CD4-positive, CD25-positive, alpha-beta regulatory T cell (primary cell): Measurements from ENCODE around the gene ARHGAP5. TPM values are rescaled to one million over a fixed set of nuclear protein-coding genes. Genes with fewer than 3 reads are reported as not detected.

Source experiments
- ATAC-seq, 2 donors: fragments of 150-1000 bp; cut with Tn5 transposase; one replicate each; pipeline ENCODE4 v1.10.0; 2021; ENCODE audit warnings: low read depth in 2 of 2, moderate number of reproducible peaks in 2 of 2, moderate library complexity in 1 of 2
- DNase-seq, 3 donors: peaks; one replicate each; pipeline versions ENCODE4 v3.0.0 to v3.0.0-alpha.2; 2012 to 2022; ENCODE audit warnings: mixed read lengths in 1 of 3
- H3K27ac ChIP-seq: one replicate; pipeline ENCODE4 v1.7.0; 2013; ENCODE audit warnings: mild to moderate bottlenecking, low read length; ENCODE audit not compliant: insufficient read depth, poor library complexity, severe bottlenecking
- H3K27me3 ChIP-seq: one replicate; pipeline ENCODE4 v1.7.0; 2013; ENCODE audit warnings: low read length; ENCODE audit not compliant: control insufficient read depth, insufficient read depth
- H3K36me3 ChIP-seq: one replicate; pipeline ENCODE4 v1.7.0; 2013; ENCODE audit warnings: mild to moderate bottlenecking, low read length, moderate library complexity; ENCODE audit not compliant: control insufficient read depth, insufficient read depth
- H3K4me1 ChIP-seq: 2 replicates; pipeline ENCODE4 v1.7.0; 2013; ENCODE audit warnings: mild to moderate bottlenecking, low read length; ENCODE audit not compliant: insufficient read depth, control insufficient read depth, poor library complexity, severe bottlenecking
- H3K4me3 ChIP-seq: one replicate; pipeline ENCODE4 v1.7.0; 2013; ENCODE audit warnings: low read depth, mild to moderate bottlenecking, low read length, moderate library complexity
- H3K9me3 ChIP-seq, 2 experiments: 1 replicate in 1 of 2; 2 replicates in 1 of 2; pipeline ENCODE4 v1.7.0; 2013; ENCODE audit warnings: low read length in 2 of 2, mild to moderate bottlenecking in 1 of 2, moderate library complexity in 1 of 2; ENCODE audit not compliant: control insufficient read depth in 2 of 2
- H3K27ac Mint-ChIP-seq, 3 donors: one replicate each; pipeline ENCODE4 v1.8.0; 2020 to 2022; ENCODE audit warnings: mild to moderate bottlenecking in 3 of 3, mixed read lengths in 3 of 3, moderate library complexity in 2 of 3
- H3K27me3 Mint-ChIP-seq: one replicate; pipeline ENCODE4 v1.8.0; 2022; ENCODE audit warnings: mild to moderate bottlenecking, mixed read lengths
- H3K36me3 Mint-ChIP-seq: one replicate; pipeline ENCODE4 v1.8.0; 2020; ENCODE audit warnings: mixed read lengths
- H3K4me1 Mint-ChIP-seq, 4 donors: one replicate each; pipeline ENCODE4 v1.8.0; 2020 to 2022; ENCODE audit warnings: mixed read lengths in 4 of 4, mild to moderate bottlenecking in 1 of 4
- H3K4me3 Mint-ChIP-seq, 4 donors: one replicate each; pipeline ENCODE4 v1.8.0; 2020 to 2022; ENCODE audit warnings: mild to moderate bottlenecking in 4 of 4, mixed read lengths in 4 of 4, moderate library complexity in 3 of 4
- H3K9me3 Mint-ChIP-seq, 7 donors: one replicate each; pipeline ENCODE4 v1.8.0; 2020 to 2022; ENCODE audit warnings: mixed read lengths in 7 of 7, mild to moderate bottlenecking in 3 of 7, moderate library complexity in 2 of 7
- polyA plus RNA-seq, 4 donors: library from polyadenylated mRNA; unstranded; fragments of 300-500 nt; fragmentation: Illumina TruSeq; gene quantifications; one replicate each; pipeline ENCODE4 v1.2.3, GENCODE V29; 2021
- total RNA-seq: library from RNA; stranded (reverse); gene quantifications from one replicate; pipeline ENCODE4 v1.2.3, GENCODE V29; 2022

ARHGAP5 gene
- total and polyA plus RNA-seq, 5 donors from 2014 or later: 25.2 to 38.4 (median 32.1) TPM

DNA sequence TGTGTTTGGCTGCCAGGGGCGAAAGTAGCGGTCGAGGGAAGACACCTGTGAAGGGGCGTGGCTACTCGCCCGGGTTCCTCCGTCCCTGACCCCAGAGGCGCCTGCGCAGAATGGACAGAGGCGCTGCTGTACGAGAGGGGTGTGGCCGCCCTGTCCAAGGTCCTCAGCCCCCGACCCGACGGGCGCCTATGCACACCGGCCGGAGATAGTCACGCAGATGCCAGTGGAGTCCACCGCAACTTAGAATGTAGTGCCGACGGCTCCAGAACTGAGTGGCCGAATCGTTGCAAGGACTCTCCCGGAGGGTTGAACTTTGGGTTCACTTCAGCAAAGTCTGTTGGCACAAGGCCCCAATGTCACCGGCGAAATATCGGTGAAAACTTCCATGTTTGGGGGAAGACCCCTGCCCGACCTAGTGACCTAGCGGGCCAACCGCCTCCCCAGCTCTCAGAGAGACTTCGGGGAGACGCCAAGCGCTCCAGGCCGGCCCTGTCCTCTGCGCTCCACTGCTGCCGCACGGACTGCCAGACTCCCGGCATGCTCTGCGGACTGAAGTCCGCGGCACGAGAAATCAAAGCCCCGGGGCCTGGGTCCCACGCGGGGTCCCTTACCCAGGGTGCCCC, 124.2 kb downstream of the ARHGAP5 start:
- H3K4me3 ChIP-seq: peak overlapping the region; percentile 88
- no peaks in the 10 kb centered on the region for H3K36me3 ChIP-seq
- Mint-ChIP-seq H3K4me1 (peaks cover 5 to 35% (median 24%) of the 10 kb centered on the region in 4 donors), H3K27ac (peak overlapping the region; percentile 82 to 99 (median 98)), H3K9me3 (peaks cover 0 to 3% (median 0%) of the 10 kb centered on the region in 7 donors), H3K4me3 (peak overlapping the region; percentile 83 to 98 (median 94)), H3K27me3 (peaks cover 52% of the 10 kb centered on the region), H3K36me3 (no peaks in the 10 kb centered on the region)
- peaks cover 37% of the 10 kb centered on the region for H3K4me1 ChIP-seq
- H3K9me3 ChIP-seq: no peaks in the 10 kb centered on the region
- DNase-seq (peak; percentile 47 to 77 (median 67)), ATAC-seq (peak; percentile 38 to 41)
- H3K27me3 ChIP-seq: peaks cover 3% of the 10 kb centered on the region
- H3K27ac ChIP-seq: peak overlapping the region; percentile 85

GRCh38 chr14:32201816-32202490, 124.8 kb downstream of the ARHGAP5 start, which contains the start of gene RNU6-7:
RNU6-7 (plus strand) TSS chr14:32202045.
- H3K9me3 Mint-ChIP-seq: peaks cover 0 to 3% (median 0%) of the 10 kb centered on the region in 7 donors
- H3K27ac Mint-ChIP-seq: peak within 1 kb of the TSS; percentile 98 to 99 (median 99)
- Histone ChIP-seq H3K9me3 (no peaks in the 10 kb centered on the region), H3K27me3 (peaks cover 3% of the 10 kb centered on the region), H3K36me3 (no peaks in the 10 kb centered on the region), H3K4me3 (peak within 1 kb of the TSS; percentile 88), H3K27ac (peak within 1 kb of the TSS; percentile 85), H3K4me1 (peaks cover 37% of the 10 kb centered on the region)
- H3K4me1 Mint-ChIP-seq: peaks cover 5 to 36% (median 25%) of the 10 kb centered on the region in 4 donors
- H3K36me3 Mint-ChIP-seq: no peaks in the 10 kb centered on the region
- peaks cover 58% of the 10 kb centered on the region for H3K27me3 Mint-ChIP-seq
- H3K4me3 Mint-ChIP-seq: peak within 1 kb of the TSS; percentile 83 to 98 (median 94)
- DNase-seq: peak in 2 of 3 donors; percentile 41 to 63
- ATAC-seq: no peak

GRCh38 chr14:32202491-32202997, 125.4 kb downstream of the ARHGAP5 start:
- Mint-ChIP-seq H3K27me3 (peaks cover 54% of the 10 kb centered on the region), H3K4me3 (peak overlapping the region; percentile 83 to 98 (median 94))
- peak overlapping the region; percentile 85 for H3K27ac ChIP-seq

DNA sequence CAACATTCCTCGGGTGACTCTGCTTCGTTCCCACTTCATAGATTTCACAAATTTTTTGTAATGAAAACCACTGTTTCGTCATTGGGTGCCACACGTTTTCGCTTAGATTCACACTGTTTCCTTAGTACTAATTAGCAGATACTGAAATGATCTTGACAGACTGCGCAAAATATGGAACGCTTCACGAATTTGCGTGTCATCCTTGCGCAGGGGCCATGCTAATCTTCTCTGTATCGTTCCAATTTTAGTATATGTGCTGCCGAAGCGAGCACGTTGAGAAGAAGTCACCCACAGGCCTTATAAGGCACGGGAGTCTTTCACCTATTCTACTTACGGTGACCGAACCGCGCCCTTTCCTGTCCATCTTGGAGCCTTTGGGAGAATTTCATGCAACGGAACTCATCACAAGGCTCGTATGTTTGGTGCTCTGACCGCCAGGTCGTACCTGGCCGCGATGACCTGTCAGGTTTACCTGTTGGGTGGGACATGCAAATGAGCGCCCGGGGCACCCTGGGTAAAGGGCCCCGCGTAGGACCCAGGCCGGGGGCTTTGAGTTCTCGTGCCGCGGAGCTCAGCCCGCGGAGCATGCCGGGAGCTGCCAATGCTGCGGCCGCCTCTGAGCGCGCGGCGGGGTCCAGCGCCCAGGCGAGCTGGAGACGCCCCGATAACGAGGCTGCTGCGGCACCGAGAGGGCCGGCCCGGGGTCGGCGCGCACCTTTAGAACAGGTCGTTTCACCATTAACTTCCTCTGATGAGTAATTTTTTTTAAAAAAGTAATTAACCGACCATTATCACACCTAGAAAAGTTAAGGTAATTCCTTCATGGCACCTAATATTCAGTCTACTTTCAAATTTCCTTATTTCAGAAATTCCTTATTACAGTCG, 126.1 kb downstream of the ARHGAP5 start, which contains the start of gene RNU6-8:
TSS of gene RNU6-8 (minus strand) at position 272 of the 885 bp plus-strand sequence.
- peaks cover 37% of the 10 kb centered on the region for H3K4me1 ChIP-seq
- peak within 1 kb of the TSS; percentile 85 for H3K27ac ChIP-seq
- Mint-ChIP-seq H3K27me3 (peaks cover 54% of the 10 kb centered on the region), H3K36me3 (no peaks in the 10 kb centered on the region), H3K9me3 (peaks cover 0 to 3% (median 0%) of the 10 kb centered on the region in 7 donors), H3K4me1 (peaks cover 5 to 36% (median 25%) of the 10 kb centered on the region in 4 donors), H3K4me3 (peak within 1 kb of the TSS; percentile 83 to 98 (median 94)), H3K27ac (peak within 1 kb of the TSS; percentile 98 to 99 (median 99))
- H3K9me3 ChIP-seq: no peaks in the 10 kb centered on the region
- no peaks in the 10 kb centered on the region for H3K36me3 ChIP-seq
- peaks cover 2% of the 10 kb centered on the region for H3K27me3 ChIP-seq
- ATAC-seq: peak; percentile 86 to 87
- peak; percentile 78 to 92 (median 91) for DNase-seq
- peak within 1 kb of the TSS; percentile 88 for H3K4me3 ChIP-seq

More at GRCh38 chr14:32202491-32202997, 125.4 kb downstream of the ARHGAP5 start:
- peaks cover 2% of the 10 kb centered on the region for H3K27me3 ChIP-seq
- Mint-ChIP-seq H3K9me3 (peaks cover 0 to 3% (median 0%) of the 10 kb centered on the region in 7 donors), H3K27ac (peak overlapping the region; percentile 98 to 99 (median 99)), H3K4me1 (peaks cover 5 to 36% (median 25%) of the 10 kb centered on the region in 4 donors), H3K36me3 (no peaks in the 10 kb centered on the region)
- ATAC-seq (no peak), DNase-seq (peak in 1 of 3 donors; percentile 34)
- H3K36me3 ChIP-seq: no peaks in the 10 kb centered on the region
- H3K4me1 ChIP-seq: peaks cover 37% of the 10 kb centered on the region
- H3K4me3 ChIP-seq: peak overlapping the region; percentile 88
- H3K9me3 ChIP-seq: no peaks in the 10 kb centered on the region

DNA sequence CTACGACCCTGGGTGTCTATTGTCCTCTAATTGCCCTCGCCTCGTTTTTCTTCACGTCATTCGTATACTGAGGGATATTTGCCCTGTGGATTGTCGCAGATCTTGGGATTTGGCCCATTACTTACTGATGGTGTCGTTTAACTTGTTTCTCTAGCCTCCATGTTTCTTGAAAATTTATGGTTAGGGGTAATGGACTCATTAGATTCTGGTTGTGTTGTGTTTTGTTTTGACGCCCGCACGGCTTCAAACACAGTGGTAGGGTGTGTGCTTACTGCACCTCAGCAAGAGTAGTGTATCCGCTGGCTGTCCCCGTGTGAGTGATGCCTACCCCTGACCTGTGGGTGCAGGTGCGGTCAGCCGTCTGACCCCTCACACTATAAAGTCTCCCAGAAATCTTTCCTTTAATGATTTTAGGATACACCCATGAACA, 126.8 kb downstream of the ARHGAP5 start:
- Histone ChIP-seq H3K36me3 (no peaks in the 10 kb centered on the region), H3K27me3 (peaks cover 2% of the 10 kb centered on the region), H3K4me3 (peak overlapping the region; percentile 88), H3K4me1 (peaks cover 37% of the 10 kb centered on the region), H3K9me3 (no peaks in the 10 kb centered on the region), H3K27ac (peak overlapping the region; percentile 85)
- peak overlapping the region; percentile 83 to 98 (median 94) for H3K4me3 Mint-ChIP-seq
- H3K36me3 Mint-ChIP-seq: no peaks in the 10 kb centered on the region
- DNase-seq (peak in 1 of 3 donors; percentile 30), ATAC-seq (no peak)
- H3K27me3 Mint-ChIP-seq: peaks cover 55% of the 10 kb centered on the region
- peaks cover 0 to 3% (median 0%) of the 10 kb centered on the region in 7 donors for H3K9me3 Mint-ChIP-seq
- peak overlapping the region; percentile 95 to 99 (median 98) for H3K27ac Mint-ChIP-seq
- peaks cover 5 to 36% (median 25%) of the 10 kb centered on the region in 4 donors for H3K4me1 Mint-ChIP-seq

- Histone ChIP-seq H3K4me1 (peaks cover 35% of the 10 kb centered on the region), H3K27me3 (peaks cover 2% of the 10 kb centered on the region), H3K27ac (no peak overlapping the region), H3K36me3 (no peaks in the 10 kb centered on the region), H3K9me3 (no peaks in the 10 kb centered on the region), H3K4me3 (no peak overlapping the region)
- ATAC-seq (no peak), DNase-seq (no peak)
- Mint-ChIP-seq H3K4me1 (peaks cover 5 to 35% (median 22%) of the 10 kb centered on the region in 4 donors), H3K9me3 (peaks cover 0 to 3% (median 0%) of the 10 kb centered on the region in 7 donors), H3K27ac (peak overlapping the region in 1 of 3 donors; percentile 6), H3K4me3 (peak overlapping the region in 2 of 4 donors; percentile 39 to 43), H3K36me3 (no peaks in the 10 kb centered on the region), H3K27me3 (peaks cover 48% of the 10 kb centered on the region)
Observed at GRCh38 chr14:32205554-32205953, 128.4 kb downstream of the ARHGAP5 start.

DNA sequence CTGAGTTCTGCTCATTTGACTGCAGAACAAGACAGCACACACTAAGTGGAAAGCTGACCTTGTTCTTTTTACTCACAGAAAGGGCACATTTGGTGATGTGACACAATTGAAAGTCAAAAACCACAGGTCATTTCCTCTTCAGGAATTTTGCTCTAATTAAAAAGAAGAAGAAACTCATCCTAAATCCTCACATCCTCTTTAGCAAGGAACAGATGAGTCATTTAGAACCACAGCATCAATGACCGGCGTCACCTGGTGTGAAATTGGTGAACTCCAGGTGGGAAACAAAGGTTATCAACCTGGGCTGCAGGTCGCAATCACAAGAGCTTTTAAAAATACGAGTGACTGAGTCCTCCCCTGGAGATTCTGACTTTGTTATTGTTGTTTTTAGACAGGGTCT, 128.9 kb downstream of the ARHGAP5 start:
- no peak overlapping the region for H3K27ac ChIP-seq
- DNase-seq: peak in 2 of 3 donors; percentile 9 to 10
- H3K27me3 ChIP-seq: peaks cover 2% of the 10 kb centered on the region
- peak overlapping the region in 2 of 4 donors; percentile 39 to 43 for H3K4me3 Mint-ChIP-seq
- no peaks in the 10 kb centered on the region for H3K36me3 Mint-ChIP-seq
- peaks cover 5 to 31% (median 20%) of the 10 kb centered on the region in 4 donors for H3K4me1 Mint-ChIP-seq
- peaks cover 0 to 3% (median 0%) of the 10 kb centered on the region in 7 donors for H3K9me3 Mint-ChIP-seq
- H3K27ac Mint-ChIP-seq: no peak overlapping the region
- H3K27me3 Mint-ChIP-seq: peaks cover 44% of the 10 kb centered on the region
- no peak overlapping the region for H3K4me3 ChIP-seq
- peaks cover 31% of the 10 kb centered on the region for H3K4me1 ChIP-seq
- ATAC-seq: no peak
- no peaks in the 10 kb centered on the region for H3K9me3 ChIP-seq
- no peaks in the 10 kb centered on the region for H3K36me3 ChIP-seq
